Tibial nerve (tissue), 4 donors: ENCODE data around the gene TENM3.
"Not testable (repeated sequence)": the region's sequence is repeated elsewhere in the genome, so short reads cannot be mapped to it uniquely, and the experiment has no call there.

ENCODE experiments used
- EP300 ChIP-seq, 2 donors: sonication (generic); formaldehyde crosslinking; IDR thresholded peaks; one replicate each; pipeline ENCODE4 v1.6.1; 2017; ENCODE audit warnings: antibody characterized with exemption in 2 of 2, mild to moderate bottlenecking in 1 of 2
- POLR2A ChIP-seq, 2 donors: fragments of 450-650 bp; IDR thresholded peaks; one replicate each; pipeline ENCODE4 v1.6.1; 2017; ENCODE audit warnings: antibody characterized with exemption in 2 of 2, mild to moderate bottlenecking in 2 of 2, moderate library complexity in 2 of 2
- TF ChIP-seq, protein P1 (sequence below), 5 experiments: fragments of 200-600 bp in 3 of 5; fragments of 450-650 bp in 2 of 5; sonication (generic) in 3 of 5; IDR thresholded peaks; one replicate each; pipeline ENCODE4 v1.5.1; 2016 to 2019; ENCODE audit warnings: antibody characterized with exemption in 5 of 5, mild to moderate bottlenecking in 3 of 5, moderate library complexity in 2 of 5

- TF ChIP-seq, protein P1, sequence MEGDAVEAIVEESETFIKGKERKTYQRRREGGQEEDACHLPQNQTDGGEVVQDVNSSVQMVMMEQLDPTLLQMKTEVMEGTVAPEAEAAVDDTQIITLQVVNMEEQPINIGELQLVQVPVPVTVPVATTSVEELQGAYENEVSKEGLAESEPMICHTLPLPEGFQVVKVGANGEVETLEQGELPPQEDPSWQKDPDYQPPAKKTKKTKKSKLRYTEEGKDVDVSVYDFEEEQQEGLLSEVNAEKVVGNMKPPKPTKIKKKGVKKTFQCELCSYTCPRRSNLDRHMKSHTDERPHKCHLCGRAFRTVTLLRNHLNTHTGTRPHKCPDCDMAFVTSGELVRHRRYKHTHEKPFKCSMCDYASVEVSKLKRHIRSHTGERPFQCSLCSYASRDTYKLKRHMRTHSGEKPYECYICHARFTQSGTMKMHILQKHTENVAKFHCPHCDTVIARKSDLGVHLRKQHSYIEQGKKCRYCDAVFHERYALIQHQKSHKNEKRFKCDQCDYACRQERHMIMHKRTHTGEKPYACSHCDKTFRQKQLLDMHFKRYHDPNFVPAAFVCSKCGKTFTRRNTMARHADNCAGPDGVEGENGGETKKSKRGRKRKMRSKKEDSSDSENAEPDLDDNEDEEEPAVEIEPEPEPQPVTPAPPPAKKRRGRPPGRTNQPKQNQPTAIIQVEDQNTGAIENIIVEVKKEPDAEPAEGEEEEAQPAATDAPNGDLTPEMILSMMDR (IDR thresholded peaks at IDR 0.05), result not testable (repeated sequence)
- TF ChIP-seq POLR2A, EP300 (IDR thresholded peaks at IDR 0.05): not testable (repeated sequence)
Measured at GRCh38 chr4:182237010-182237409, 6.2 kb upstream of the TENM3 start.
